Islet precursor cell (in vitro differentiated cells): ENCODE measurements around the gene MCC.

ENCODE experiments used
- DNase-seq: peaks from one replicate; pipeline ENCODE4 v3.0.0-alpha.2; 2018

Gene MCC

GRCh38 chr5:113127021-113127420 is 361.2 kb downstream of the MCC start:
- no peak for DNase-seq

GRCh38 chr5:113125371-113125770 is 362.9 kb downstream of the MCC start:
- no peak for DNase-seq

- DNase-seq: no peak
Measured at GRCh38 chr5:113124914-113125313, 363.3 kb downstream of the MCC start.

GRCh38 chr5:113124265-113124664 is 364.0 kb downstream of the MCC start:
- DNase-seq: no peak

GRCh38 chr5:113123618-113124017 is 364.6 kb downstream of the MCC start:
- DNase-seq: peak; percentile 70

- DNase-seq: no peak
Measured at GRCh38 chr5:113122053-113122452, 366.2 kb downstream of the MCC start.

- DNase-seq: peak; percentile 62
Measured at GRCh38 chr5:113119246-113119924, 368.9 kb downstream of the MCC start.

- no peak for DNase-seq
Measured at GRCh38 chr5:113118765-113119164, 369.5 kb downstream of the MCC start.

GRCh38 chr5:113118298-113118697 is 370.0 kb downstream of the MCC start:
- DNase-seq: no peak

- DNase-seq: no peak
Measured at GRCh38 chr5:113117543-113118115, 370.6 kb downstream of the MCC start.

- no peak for DNase-seq
Measured at GRCh38 chr5:113115956-113116355, 372.3 kb downstream of the MCC start.

GRCh38 chr5:113115061-113115460 is 373.2 kb downstream of the MCC start:
- no peak for DNase-seq

- DNase-seq: no peak
Measured at GRCh38 chr5:113114559-113114958, 373.7 kb downstream of the MCC start.

- DNase-seq: no peak
Measured at GRCh38 chr5:113112435-113112834, 375.8 kb downstream of the MCC start.

- no peak for DNase-seq
Measured at GRCh38 chr5:113110117-113110516, 378.1 kb downstream of the MCC start.

GRCh38 chr5:113109344-113109743 is 378.9 kb downstream of the MCC start:
- no peak for DNase-seq

- DNase-seq: no peak
Measured at GRCh38 chr5:113108485-113108884, 379.8 kb downstream of the MCC start.

GRCh38 chr5:113106821-113107220 is 381.4 kb downstream of the MCC start:
- DNase-seq: no peak

GRCh38 chr5:113105693-113106280 is 382.5 kb downstream of the MCC start:
- DNase-seq: no peak

- no peak for DNase-seq
Measured at GRCh38 chr5:113103330-113103729, 384.9 kb downstream of the MCC start.

GRCh38 chr5:113102121-113102531 is 386.1 kb downstream of the MCC start:
- no peak for DNase-seq

GRCh38 chr5:113100981-113101380 is 387.3 kb downstream of the MCC start:
- DNase-seq: no peak

GRCh38 chr5:113099822-113100221 is 388.4 kb downstream of the MCC start:
- no peak for DNase-seq

GRCh38 chr5:113098378-113098777 is 389.9 kb downstream of the MCC start:
- DNase-seq: no peak

- no peak for DNase-seq
Measured at GRCh38 chr5:113095831-113096230, 392.4 kb downstream of the MCC start.
